GM18526 (cell line): ENCODE results near the gene SERPINB10.

Experiments
- POLR2A ChIP-seq: IDR thresholded peaks from 3 replicates; pipeline ENCODE4 v1.6.1; 2011; ENCODE audit not compliant: insufficient read length; ENCODE audit errors: extremely low read depth

SERPINB10 gene, protein sequence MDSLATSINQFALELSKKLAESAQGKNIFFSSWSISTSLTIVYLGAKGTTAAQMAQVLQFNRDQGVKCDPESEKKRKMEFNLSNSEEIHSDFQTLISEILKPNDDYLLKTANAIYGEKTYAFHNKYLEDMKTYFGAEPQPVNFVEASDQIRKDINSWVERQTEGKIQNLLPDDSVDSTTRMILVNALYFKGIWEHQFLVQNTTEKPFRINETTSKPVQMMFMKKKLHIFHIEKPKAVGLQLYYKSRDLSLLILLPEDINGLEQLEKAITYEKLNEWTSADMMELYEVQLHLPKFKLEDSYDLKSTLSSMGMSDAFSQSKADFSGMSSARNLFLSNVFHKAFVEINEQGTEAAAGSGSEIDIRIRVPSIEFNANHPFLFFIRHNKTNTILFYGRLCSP

DNA sequence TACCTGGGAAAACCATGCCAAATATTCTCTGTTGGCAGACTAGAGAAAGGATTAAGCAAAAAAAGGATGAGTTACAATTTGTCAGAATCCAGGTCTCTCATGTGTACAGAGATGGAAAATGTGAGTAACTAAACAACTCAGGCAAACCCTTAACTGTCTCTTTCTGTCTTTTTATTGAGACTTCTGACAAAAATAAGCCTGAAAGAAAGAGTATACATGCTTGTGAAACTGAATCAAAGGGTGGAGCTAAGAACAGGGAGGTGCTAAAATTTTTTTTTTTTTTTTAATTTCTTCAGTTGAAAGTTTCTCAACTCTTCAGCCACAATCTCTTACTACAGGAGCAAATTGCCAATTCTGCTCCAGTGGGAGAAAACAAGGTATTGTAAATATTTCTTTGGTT lies at the start of gene SERPINB10:
TSS of gene SERPINB10 (plus strand) at position 295 of the 400 bp plus-strand sequence. CDS start 7,553 bp downstream, outside the sequence.
- TF ChIP-seq POLR2A, result no peak

DNA sequence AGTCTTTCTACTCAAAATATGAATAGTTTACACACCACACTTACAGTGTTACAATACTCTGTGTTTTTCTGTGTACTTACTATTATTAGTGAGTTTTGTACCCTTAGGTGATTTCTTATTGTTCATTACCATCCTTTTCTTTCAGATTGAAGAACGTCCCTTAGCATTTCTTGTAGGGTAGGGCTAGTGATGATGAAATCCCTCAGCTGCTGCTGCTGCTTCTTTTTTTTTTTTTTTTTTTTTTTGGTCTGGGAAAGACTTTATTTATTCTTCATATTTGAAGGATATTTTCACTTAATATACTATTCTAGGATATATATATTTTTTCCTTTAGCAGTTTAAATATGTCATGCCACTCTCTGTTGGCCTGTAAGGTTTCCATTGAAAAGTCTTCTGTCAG lies 49.3 kb upstream of the SERPINB10 start:
- TF ChIP-seq POLR2A, result no peak

DNA sequence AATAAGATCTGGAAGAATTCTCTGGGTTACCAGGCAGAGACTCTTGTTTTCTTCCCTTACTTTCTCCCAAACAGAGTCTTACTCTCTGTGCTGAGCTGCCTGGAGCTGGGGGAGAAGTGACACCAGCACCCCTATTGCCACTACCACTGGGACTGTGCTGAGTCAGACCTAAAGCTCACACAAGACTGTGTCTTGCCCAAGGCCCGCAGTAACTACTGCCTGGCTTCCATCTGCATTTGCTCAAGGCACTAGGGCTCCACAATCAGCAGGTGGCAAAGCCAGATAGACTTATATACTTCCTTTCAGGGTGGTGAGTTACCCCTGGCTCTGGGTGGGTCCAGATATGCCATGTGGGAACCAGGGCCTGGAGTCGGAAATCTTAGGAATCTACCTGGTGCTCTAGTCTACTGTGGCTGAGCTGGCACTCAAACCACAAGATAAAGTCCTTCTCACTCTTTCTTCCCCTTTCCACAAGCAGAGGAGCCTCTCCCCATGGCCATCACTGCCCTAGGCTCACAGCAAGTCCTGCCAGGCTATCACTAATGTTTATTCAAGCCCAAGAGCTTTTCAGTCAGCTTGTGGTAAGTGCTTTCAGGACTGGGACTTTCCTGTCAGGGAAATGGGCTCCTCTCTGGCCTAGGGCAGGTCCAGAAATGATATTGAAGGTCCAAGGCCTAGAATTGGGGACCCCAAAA lies 47.8 kb upstream of the SERPINB10 start:
- no peak for TF ChIP-seq POLR2A

DNA sequence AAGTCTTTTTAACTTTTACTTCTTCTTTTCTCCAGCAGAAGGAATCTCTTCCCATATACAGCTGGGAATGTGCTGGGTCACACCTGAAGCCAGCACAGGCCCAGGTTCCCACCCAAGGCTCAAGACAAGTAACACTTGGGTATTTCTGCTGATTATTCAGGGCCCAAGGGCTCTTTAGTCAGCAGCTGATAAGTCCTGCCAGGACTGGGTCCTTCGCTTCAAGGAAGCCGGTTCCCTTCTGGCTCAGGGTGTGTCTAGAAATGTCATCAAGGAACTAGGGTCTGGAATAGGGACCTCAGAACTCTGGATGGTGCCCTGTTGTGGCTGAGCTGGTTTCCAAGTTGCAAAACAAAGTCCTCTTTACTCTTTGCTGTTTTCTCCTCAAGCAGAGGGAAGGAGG lies 47.2 kb upstream of the SERPINB10 start:
- TF ChIP-seq POLR2A, result no peak

DNA sequence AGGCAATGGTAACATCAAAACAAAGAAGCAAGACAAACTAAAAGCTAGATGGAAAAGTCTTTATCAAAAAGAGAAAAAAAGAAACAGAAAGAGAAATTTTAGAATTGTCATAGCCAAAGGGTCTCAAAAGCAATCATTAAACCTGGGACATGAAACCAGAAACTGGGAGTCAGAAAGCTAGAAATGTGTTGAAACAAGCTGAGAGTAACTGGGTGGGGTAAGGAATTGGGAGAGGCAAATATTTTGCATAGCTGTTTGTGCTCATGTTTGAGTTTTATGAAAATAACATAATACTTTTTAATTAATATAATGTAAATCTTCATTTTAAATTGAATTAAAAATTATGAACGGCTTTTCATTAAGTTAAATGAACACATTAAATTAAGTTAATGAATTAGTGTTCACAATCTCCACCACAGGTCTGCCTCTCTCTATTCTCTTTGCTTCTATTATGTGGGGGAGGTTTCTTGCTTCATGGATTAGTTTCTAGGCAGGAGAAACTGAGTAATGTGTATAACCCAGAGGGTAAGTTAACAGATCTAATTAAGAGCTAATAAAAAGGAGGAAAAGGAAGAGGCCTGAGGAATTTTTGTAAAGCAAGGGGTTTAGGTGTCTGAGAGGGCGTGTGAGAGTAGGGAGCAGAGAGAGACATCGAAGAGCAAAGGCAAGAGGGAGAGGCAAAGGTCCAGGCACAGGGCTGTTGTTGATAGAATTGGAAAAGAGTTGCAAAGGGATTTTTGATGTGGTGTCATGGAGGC lies 40.2 kb upstream of the SERPINB10 start:
- TF ChIP-seq POLR2A, result no peak

DNA sequence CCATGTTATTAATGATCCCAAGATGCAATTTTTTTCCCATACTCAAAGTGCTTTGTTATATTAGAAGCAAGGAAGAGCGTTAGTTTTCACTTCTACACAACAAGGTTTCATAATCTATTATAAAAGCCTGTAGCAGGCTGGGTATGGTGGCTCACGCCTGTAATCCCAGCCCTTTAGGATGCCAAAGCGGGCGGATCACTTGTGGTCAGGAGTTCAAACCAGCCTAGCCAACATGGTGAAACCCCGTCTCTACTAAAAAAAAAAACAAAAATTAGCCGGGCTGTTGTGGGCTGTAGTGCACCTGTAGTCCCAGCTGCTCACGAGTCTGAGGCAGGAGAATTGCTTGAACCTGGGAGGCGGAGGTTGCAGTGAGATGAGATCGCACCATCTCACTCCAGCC lies 39.2 kb upstream of the SERPINB10 start:
- no peak for TF ChIP-seq POLR2A

DNA sequence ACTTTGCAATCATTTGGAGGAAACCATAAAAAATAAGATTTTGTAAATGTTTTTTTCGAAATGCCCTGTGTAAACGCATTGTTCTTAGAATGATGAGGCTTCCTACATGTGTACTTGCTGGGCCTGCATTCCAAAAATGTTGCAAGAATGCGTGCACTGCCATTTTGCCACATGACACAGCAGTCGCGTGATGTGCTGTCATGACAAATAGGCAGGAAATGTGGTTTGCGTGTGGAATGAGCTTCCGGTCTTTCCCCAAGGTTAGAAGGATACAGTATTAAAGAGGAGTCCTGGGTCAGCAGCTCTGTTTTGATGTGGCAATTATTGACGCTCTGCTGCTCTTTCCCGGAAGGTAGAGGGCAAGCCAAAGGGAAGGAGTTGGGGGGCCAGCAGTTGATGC lies 38.4 kb upstream of the SERPINB10 start:
- no peak for TF ChIP-seq POLR2A

DNA sequence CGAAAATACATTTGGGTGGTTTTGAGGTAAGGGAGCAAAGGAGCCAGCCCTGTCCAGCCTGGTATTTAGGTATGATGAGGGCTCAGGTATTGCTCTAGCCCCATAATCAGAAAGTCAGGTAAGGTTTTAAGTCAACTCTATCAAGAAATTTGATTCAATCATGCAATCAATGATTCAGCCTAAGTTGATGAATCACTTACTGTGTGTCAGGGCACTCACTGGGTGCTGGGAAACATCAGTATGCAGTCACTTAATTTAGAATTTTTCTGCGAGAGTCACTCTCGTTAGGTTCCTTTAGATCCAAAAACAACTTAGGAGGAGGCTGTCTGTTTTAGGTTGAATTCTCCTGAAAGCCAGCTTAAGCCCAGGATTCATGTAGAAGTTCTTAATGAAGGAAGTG lies 37.9 kb upstream of the SERPINB10 start:
- no peak for TF ChIP-seq POLR2A

DNA sequence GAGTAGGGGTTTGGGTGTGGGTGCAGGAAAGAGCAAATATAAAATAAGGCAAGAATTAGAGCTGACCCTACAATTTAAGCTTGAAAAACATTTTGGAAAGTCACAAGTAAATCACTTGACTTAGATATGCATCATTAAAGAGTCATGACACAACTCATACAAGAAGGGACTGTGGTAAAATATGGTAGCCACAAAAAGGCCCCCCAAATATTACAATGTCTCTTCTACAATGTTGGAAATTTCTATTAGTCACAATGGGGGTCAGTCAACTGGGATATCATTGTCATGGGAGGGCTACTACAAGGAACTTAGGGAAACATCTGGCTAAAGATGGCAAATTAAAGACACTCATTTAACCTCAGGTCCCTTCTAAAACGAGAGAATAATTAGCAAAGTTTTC lies 35.9 kb upstream of the SERPINB10 start:
- TF ChIP-seq POLR2A, result no peak

DNA sequence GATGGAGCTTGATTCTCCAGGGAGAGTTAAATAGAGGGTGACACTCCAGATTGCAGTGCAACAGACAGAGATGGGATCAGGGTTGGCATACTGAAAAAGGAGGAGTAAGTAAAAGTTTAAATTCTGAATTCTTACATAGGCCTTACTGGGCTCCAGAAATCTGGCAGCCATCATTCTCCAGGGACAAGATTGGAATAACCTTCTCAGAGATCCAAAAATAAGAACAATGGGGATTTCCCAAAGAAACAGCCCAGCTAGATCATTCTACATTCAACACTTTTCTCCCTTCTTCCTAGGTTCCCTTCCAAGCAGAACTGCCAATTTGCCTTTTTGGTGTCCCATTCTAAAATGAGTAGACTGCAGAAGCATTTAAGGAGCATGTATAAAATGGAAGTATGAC lies 35.2 kb upstream of the SERPINB10 start:
- no peak for TF ChIP-seq POLR2A

DNA sequence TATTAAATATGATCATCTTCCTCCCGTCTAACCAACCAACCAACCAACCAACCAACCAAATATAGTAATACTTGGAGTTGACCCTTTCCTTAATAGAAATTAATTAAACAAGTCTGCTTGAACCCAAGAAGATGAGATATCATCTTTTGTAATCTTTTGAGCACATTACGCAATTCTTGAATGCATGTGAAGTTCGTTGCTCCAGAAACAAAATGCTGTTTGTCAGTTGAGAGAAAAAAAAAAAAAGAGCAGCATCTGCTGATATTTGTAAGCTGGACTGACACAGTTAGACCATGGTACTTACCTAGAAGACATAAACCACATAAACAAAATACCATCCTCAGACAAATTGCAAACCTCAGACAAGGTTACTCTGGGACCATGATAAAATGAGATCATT lies 29.4 kb upstream of the SERPINB10 start:
- no peak for TF ChIP-seq POLR2A

DNA sequence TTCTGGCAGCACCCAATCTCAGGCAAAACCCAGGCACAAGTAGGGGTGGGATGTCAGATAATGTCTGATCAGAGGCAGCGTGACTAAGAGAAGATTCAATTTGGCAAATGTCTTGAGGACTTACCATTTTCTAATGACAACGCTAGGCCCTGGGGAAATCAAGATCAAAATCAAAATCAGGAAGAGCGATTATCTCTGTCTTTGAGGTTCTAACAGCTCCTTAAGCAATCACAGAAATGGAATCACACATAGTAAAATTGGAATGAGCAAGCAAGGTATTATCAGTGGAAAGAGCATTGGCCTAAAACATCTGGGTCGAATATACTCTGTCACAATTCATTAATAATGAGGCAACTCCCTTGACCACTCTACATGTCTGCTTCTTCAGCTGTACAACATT lies 28.8 kb upstream of the SERPINB10 start:
- no peak for TF ChIP-seq POLR2A

DNA sequence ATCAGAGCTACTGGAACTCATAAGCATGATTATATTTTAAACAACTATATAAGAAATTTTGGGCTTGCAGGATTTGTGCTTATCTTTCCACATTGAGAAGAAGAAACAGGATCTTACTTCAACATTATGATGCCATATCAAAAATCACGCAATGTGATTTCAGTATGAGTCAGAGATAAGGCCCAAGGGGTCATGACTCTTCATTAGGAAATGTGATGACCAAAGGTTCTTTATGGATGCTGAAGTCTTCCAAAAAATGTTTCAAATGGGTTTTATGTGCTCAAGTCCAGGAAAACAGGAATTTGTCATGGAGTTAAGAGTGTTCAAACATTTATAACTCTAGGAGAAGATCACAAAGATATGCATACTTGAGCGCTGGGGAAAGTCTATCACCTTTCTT lies 28.0 kb upstream of the SERPINB10 start:
- no peak for TF ChIP-seq POLR2A

DNA sequence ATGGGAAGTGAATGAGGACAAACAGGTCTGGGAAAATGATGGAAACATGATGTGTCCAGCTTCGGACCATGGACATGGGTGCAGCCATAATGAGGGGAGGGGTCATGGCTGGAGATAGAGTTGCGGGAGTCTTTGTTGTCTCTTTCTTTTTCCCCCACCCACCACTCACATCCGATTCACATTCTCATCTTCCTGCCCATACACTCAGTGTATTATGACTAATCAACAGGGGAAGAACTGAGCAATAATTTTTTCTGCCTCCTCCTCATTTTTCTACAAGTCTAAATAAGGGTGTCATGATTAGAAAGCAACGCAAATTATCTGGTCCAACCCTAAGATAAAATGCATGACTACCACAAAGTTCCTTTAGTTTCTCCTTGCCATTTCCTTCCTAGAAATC lies 25.9 kb upstream of the SERPINB10 start:
- no peak for TF ChIP-seq POLR2A

DNA sequence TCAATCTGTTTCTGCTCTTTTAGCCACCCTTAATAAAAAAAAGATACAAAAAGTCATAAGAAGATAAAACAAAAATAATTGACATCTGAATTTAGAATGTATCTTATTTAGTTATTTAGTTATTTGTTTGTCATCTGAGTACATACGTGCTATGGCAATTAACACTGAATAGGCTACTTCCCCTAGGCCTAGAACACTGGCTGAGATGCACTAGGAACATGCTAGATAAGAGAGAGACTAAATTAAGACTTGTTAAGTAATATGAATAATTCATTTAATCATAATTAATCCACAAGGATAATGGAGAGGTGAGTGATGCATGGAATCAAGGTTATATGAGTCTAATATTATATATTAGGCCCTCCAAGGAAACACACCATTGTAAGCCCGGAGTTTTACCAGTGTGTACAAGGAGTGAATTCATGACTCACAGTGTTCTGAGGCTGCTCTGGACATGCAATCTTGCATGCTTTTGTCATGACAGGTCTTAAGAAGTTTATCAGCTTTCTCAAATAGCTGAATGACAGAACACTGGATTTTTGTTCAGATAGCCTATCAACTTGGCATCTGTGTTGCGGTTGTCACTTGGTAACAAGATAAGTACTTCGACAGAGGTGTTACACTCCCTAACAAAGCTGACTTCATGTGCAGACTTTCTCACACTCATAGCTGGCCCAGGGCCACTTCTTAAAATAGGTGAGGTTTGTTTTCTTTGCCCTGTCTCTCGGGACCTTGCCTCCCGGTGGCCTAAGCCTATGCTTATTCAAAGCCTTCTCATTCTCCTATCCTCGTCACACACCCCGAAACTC lies 25.2 kb upstream of the SERPINB10 start:
- TF ChIP-seq POLR2A, result no peak
